Muscle layer of duodenum (tissue), 2 donors: Measurements from ENCODE around the gene SMIM30.
"Not testable (repeated sequence)": the region's sequence is repeated elsewhere in the genome, so short reads cannot be mapped to it uniquely, and the experiment has no call there.

ENCODE experiments used
- H3K27ac ChIP-seq: one replicate; pipeline ENCODE4 v1.7.0; 2013; ENCODE audit warnings: mild to moderate bottlenecking, low read length
- H3K27me3 ChIP-seq: one replicate; pipeline ENCODE4 v1.7.0; 2013; ENCODE audit warnings: low read depth, mild to moderate bottlenecking, control low read depth, low read length
- H3K36me3 ChIP-seq, 2 donors: one replicate each; pipeline ENCODE4 v1.7.0; 2013; ENCODE audit warnings: low read length in 2 of 2, control low read depth in 1 of 2, mild to moderate bottlenecking in 1 of 2; ENCODE audit not compliant: insufficient read depth in 2 of 2, control insufficient read depth in 1 of 2
- H3K4me1 ChIP-seq, 2 donors: one replicate each; pipeline ENCODE4 v1.7.0; 2013; ENCODE audit warnings: low read length in 2 of 2, mild to moderate bottlenecking in 2 of 2, control low read depth in 1 of 2, moderate library complexity in 1 of 2; ENCODE audit not compliant: insufficient read depth in 2 of 2, control insufficient read depth in 1 of 2
- H3K4me3 ChIP-seq, 2 donors: one replicate each; pipeline ENCODE4 v1.7.0; 2013; ENCODE audit warnings: low read length in 2 of 2, low read depth in 1 of 2, mild to moderate bottlenecking in 1 of 2
- H3K9me3 ChIP-seq, 2 donors: one replicate each; pipeline ENCODE4 v1.7.0; 2013; ENCODE audit warnings: low read length in 2 of 2, control low read depth in 1 of 2, mild to moderate bottlenecking in 1 of 2; ENCODE audit not compliant: control insufficient read depth in 1 of 2
- donor health status: healthy.

SMIM30 gene

GRCh38 chr7:113118074-113118959 lies at the start of gene SMIM30:
Gene SMIM30, minus strand, starts transcription at chr7:113118554. Its CDS starts 976 bp downstream, at chr7:113117578.
- no peaks in the 10 kb centered on the region for H3K27me3 ChIP-seq
- peak within 1 kb of the TSS; percentile 76 to 90 for H3K4me3 ChIP-seq
- no peaks in the 10 kb centered on the region for H3K9me3 ChIP-seq
- peak within 1 kb of the TSS; percentile 73 for H3K27ac ChIP-seq
- no peaks in the 10 kb centered on the region for H3K36me3 ChIP-seq
- H3K4me1 ChIP-seq: peaks cover 0 to 5% of the 10 kb centered on the region in 2 donors

GRCh38 chr7:113166176-113166575 lies 47.8 kb upstream of the SMIM30 start:
- not testable (repeated sequence) for H3K4me1 ChIP-seq, H3K9me3 ChIP-seq, H3K27me3 ChIP-seq, H3K36me3 ChIP-seq, H3K27ac ChIP-seq, H3K4me3 ChIP-seq

GRCh38 chr7:113161050-113161449 lies 42.7 kb upstream of the SMIM30 start:
- Histone ChIP-seq H3K4me1 (no peaks in the 10 kb centered on the region), H3K36me3 (no peaks in the 10 kb centered on the region), H3K9me3 (no peaks in the 10 kb centered on the region), H3K4me3 (no peak overlapping the region), H3K27me3 (no peaks in the 10 kb centered on the region), H3K27ac (no peak overlapping the region)

GRCh38 chr7:113159746-113160339 lies 41.5 kb upstream of the SMIM30 start:
- H3K4me1 ChIP-seq: no peaks in the 10 kb centered on the region
- H3K27ac ChIP-seq: no peak overlapping the region
- no peaks in the 10 kb centered on the region for H3K9me3 ChIP-seq
- no peaks in the 10 kb centered on the region for H3K27me3 ChIP-seq
- no peak overlapping the region for H3K4me3 ChIP-seq
- no peaks in the 10 kb centered on the region for H3K36me3 ChIP-seq

- Histone ChIP-seq H3K27ac (no peak overlapping the region), H3K27me3 (no peaks in the 10 kb centered on the region), H3K9me3 (no peaks in the 10 kb centered on the region), H3K4me3 (no peak overlapping the region), H3K36me3 (no peaks in the 10 kb centered on the region), H3K4me1 (no peaks in the 10 kb centered on the region)
These were observed 40.4 kb upstream of the SMIM30 start for GRCh38 chr7:113158756-113159155.

- Histone ChIP-seq H3K4me1 (no peaks in the 10 kb centered on the region), H3K27me3 (no peaks in the 10 kb centered on the region), H3K9me3 (no peaks in the 10 kb centered on the region), H3K27ac (no peak overlapping the region), H3K4me3 (no peak overlapping the region), H3K36me3 (no peaks in the 10 kb centered on the region)
These were observed 35.8 kb upstream of the SMIM30 start for GRCh38 chr7:113154117-113154516.

- H3K27ac ChIP-seq: no peak overlapping the region
- H3K27me3 ChIP-seq: no peaks in the 10 kb centered on the region
- no peaks in the 10 kb centered on the region for H3K9me3 ChIP-seq
- no peaks in the 10 kb centered on the region for H3K36me3 ChIP-seq
- H3K4me3 ChIP-seq: no peak overlapping the region
- no peaks in the 10 kb centered on the region for H3K4me1 ChIP-seq
These were observed 26.5 kb upstream of the SMIM30 start for GRCh38 chr7:113144817-113145216.

- Histone ChIP-seq H3K9me3 (no peaks in the 10 kb centered on the region), H3K4me3 (no peak overlapping the region)
These were observed 25.3 kb upstream of the SMIM30 start for GRCh38 chr7:113143486-113144257.

GRCh38 chr7:113142385-113143119 lies 24.2 kb upstream of the SMIM30 start:
- Histone ChIP-seq H3K4me3 (no peak overlapping the region), H3K4me1 (no peaks in the 10 kb centered on the region), H3K27ac (no peak overlapping the region), H3K27me3 (no peaks in the 10 kb centered on the region), H3K9me3 (no peaks in the 10 kb centered on the region), H3K36me3 (no peaks in the 10 kb centered on the region)

More at GRCh38 chr7:113143486-113144257, 25.3 kb upstream of the SMIM30 start:
- Histone ChIP-seq H3K27ac (no peak overlapping the region), H3K36me3 (no peaks in the 10 kb centered on the region), H3K27me3 (no peaks in the 10 kb centered on the region), H3K4me1 (no peaks in the 10 kb centered on the region)

- Histone ChIP-seq H3K27me3 (no peaks in the 10 kb centered on the region), H3K4me3 (no peak overlapping the region), H3K27ac (no peak overlapping the region), H3K4me1 (no peaks in the 10 kb centered on the region), H3K9me3 (no peaks in the 10 kb centered on the region), H3K36me3 (no peaks in the 10 kb centered on the region)
These were observed 23.4 kb upstream of the SMIM30 start for GRCh38 chr7:113141803-113142202.

- Histone ChIP-seq H3K27me3 (no peaks in the 10 kb centered on the region), H3K4me3 (no peak overlapping the region), H3K9me3 (no peaks in the 10 kb centered on the region), H3K27ac (no peak overlapping the region), H3K4me1 (no peaks in the 10 kb centered on the region), H3K36me3 (no peaks in the 10 kb centered on the region)
These were observed 22.6 kb upstream of the SMIM30 start for GRCh38 chr7:113140956-113141355.
